Measurements from ENCODE around the gene SPECC1. TPM values are rescaled to one million over a fixed set of nuclear protein-coding genes. Genes with fewer than 3 reads are reported as not detected.
A peak's percentile ranks its signal among the peaks of the same experiment; 100 is the strongest.

SPECC1 gene
- polyA plus RNA-seq, 1 of the 3 experiments (the other 2 are of a cell fraction), result 11.2 TPM

GRCh38 chr17:20206591-20206990 lies 197.4 kb downstream of the SPECC1 start (continued):
- TF ChIP-seq CHD2 (IDR thresholded peaks at IDR 0.05; ENCODE audit: low read length, partially characterized antibody) (no peak), FOXM1 (IDR thresholded peaks at IDR 0.05; ENCODE audit: low read depth) (no peak), POLR2AphosphoS5 (IDR thresholded peaks at IDR 0.05; ENCODE audit: low read depth, low read length) (no peak; the same call in 1 of the 2 replicates), RFX5 (IDR thresholded peaks at IDR 0.05; ENCODE audit: low read length) (no peak), RAD21 (IDR thresholded peaks at IDR 0.05; ENCODE audit: low read length) (no peak), ELF1 (IDR thresholded peaks at IDR 0.05) (no peak), MEF2A (IDR thresholded peaks at IDR 0.05; ENCODE audit: borderline replicate concordance, low read depth) (no peak), NFIC (IDR thresholded peaks at IDR 0.05; ENCODE audit: borderline replicate concordance) (peak; percentile 62), SMC3 (IDR thresholded peaks at IDR 0.05; ENCODE audit: low read depth, low read length) (no peak), TCF12 (IDR thresholded peaks at IDR 0.05) (peak; percentile 65), USF1 (IDR thresholded peaks at IDR 0.05; ENCODE audit: borderline replicate concordance, low read depth) (no peak), NRF1 (IDR thresholded peaks at IDR 0.05; ENCODE audit: low read depth, low read length) (no peak)

- Histone ChIP-seq H2AFZ (ENCODE audit: low read depth) (no peak overlapping the region), H3K9ac (no peak overlapping the region), H3K4me3 (ENCODE audit: low read depth in 2 of 2, low read length in 1 of 2) (no peak overlapping the region), H3K9me3 (no peaks in the 10 kb centered on the region), H3K27ac (ENCODE audit: low read depth in 2 of 2, low read length in 1 of 2) (peak overlapping the region in 1 of 2 experiments; percentile 67; a peak in 2 of 4 replicates), H3K9me2 (no peaks in the 10 kb centered on the region), H3K79me2 (ENCODE audit: insufficient read depth) (no peaks in the 10 kb centered on the region), H3K27me3 (ENCODE audit: insufficient read depth) (no peaks in the 10 kb centered on the region), H3K4me2 (peak overlapping the region; percentile 39; the same call in 1 of the 2 replicates), H3K36me3 (replicated peaks in 1 of 2; ENCODE audit: control insufficient read depth in 1 of 2, insufficient read depth in 2 of 2, low read length in 1 of 2) (no peaks in the 10 kb centered on the region), H3K4me1 (ENCODE audit: control insufficient read depth in 1 of 2, insufficient read depth in 2 of 2, low read depth in 1 of 2, low read length in 1 of 2) (peaks cover 0 to 6% of the 10 kb centered on the region in 2 experiments; a peak in 2 of 4 replicates), H4K20me1 (ENCODE audit: insufficient read depth) (no peaks in the 10 kb centered on the region), H3F3A (replicated peaks; ENCODE audit: insufficient read depth) (peaks cover 21% of the 10 kb centered on the region)
- TF ChIP-seq EP300 (IDR thresholded peaks at IDR 0.05; ENCODE audit: borderline replicate concordance in 1 of 2, low read depth in 1 of 2, low read length in 1 of 2), result no peak
- TF ChIP-seq GATA2 (CRISPR knock-in tag; IDR thresholded peaks at IDR 0.05), result no peak
- TF ChIP-seq RXRA (IDR thresholded peaks at IDR 0.05; ENCODE audit: borderline replicate concordance, low read depth), result no peak
- no peak for TF ChIP-seq MEF2A (IDR thresholded peaks at IDR 0.05; ENCODE audit: borderline replicate concordance, low read depth)
- CTCF ChIA-PET, result interaction anchor here (0.6 to 1.7 kb wide), 6 partner anchors 10 to 87 kb away, joined by 3 to 6 read pairs (median 3); no protein-coding TSS in a partner anchor
- 74% methylated on average over 2 of the region's 2 CpGs for WGBS (ENCODE audit: low lambda C conversion rate)
- POLR2A ChIA-PET, result no interaction called here
- no peak for DNase-seq
Measured at GRCh38 chr17:20207262-20207985, 198.3 kb downstream of the SPECC1 start.

GRCh38 chr17:20208717-20209116 lies 199.6 kb downstream of the SPECC1 start:
- no peak overlapping the region for H3K4me2 ChIP-seq
- TF ChIP-seq RXRA (IDR thresholded peaks at IDR 0.05; ENCODE audit: borderline replicate concordance, low read depth), result no peak
- no peak for TF ChIP-seq GABPA (IDR thresholded peaks at IDR 0.05; ENCODE audit: low read depth)
- no peak for TF ChIP-seq MEF2A (IDR thresholded peaks at IDR 0.05; ENCODE audit: borderline replicate concordance, low read depth)
- no peak for TF ChIP-seq EP300 (IDR thresholded peaks at IDR 0.05; ENCODE audit: borderline replicate concordance in 1 of 2, low read depth in 1 of 2, low read length in 1 of 2)
- TF ChIP-seq GATA2 (CRISPR knock-in tag; IDR thresholded peaks at IDR 0.05), result no peak
- no peak for TF ChIP-seq SIN3A (IDR thresholded peaks at IDR 0.05; ENCODE audit: borderline replicate concordance, low read depth, low read length)
- no peak for TF ChIP-seq EZH2phosphoT487 (IDR thresholded peaks at IDR 0.05; ENCODE audit: borderline replicate concordance, low read depth)
- no peak for TF ChIP-seq RAD21 (IDR thresholded peaks at IDR 0.05; ENCODE audit: low read length)
- TF ChIP-seq CTCF (IDR thresholded peaks at IDR 0.05), result no peak
- 88% methylated on average over 3 of the region's 3 CpGs for WGBS (ENCODE audit: low lambda C conversion rate)
- H3F3A ChIP-seq (replicated peaks; ENCODE audit: insufficient read depth), result peaks cover 21% of the 10 kb centered on the region
- H3K36me3 ChIP-seq (replicated peaks in 1 of 2; ENCODE audit: control insufficient read depth in 1 of 2, insufficient read depth in 2 of 2, low read length in 1 of 2), result no peaks in the 10 kb centered on the region
- CTCF ChIA-PET, result no interaction called here
- no peak overlapping the region for H3K9ac ChIP-seq
- H3K79me2 ChIP-seq (ENCODE audit: insufficient read depth), result no peaks in the 10 kb centered on the region
- H3K9me2 ChIP-seq, result no peaks in the 10 kb centered on the region
- POLR2A ChIA-PET, result no interaction called here
- no peak overlapping the region for H2AFZ ChIP-seq (ENCODE audit: low read depth)
- no peak overlapping the region for H3K4me3 ChIP-seq (ENCODE audit: low read depth in 2 of 2, low read length in 1 of 2)
- no peaks in the 10 kb centered on the region for H3K27me3 ChIP-seq (ENCODE audit: insufficient read depth)
- H3K9me3 ChIP-seq, result no peaks in the 10 kb centered on the region
- H4K20me1 ChIP-seq (ENCODE audit: insufficient read depth), result no peaks in the 10 kb centered on the region
- H3K27ac ChIP-seq (ENCODE audit: low read depth in 2 of 2, low read length in 1 of 2), result no peak overlapping the region
- no peak for DNase-seq
- peaks cover 0 to 6% of the 10 kb centered on the region in 2 experiments; a peak in 2 of 4 replicates for H3K4me1 ChIP-seq (ENCODE audit: control insufficient read depth in 1 of 2, insufficient read depth in 2 of 2, low read depth in 1 of 2, low read length in 1 of 2)
